ENCODE results near the gene HS6ST1.
"Not testable (repeated sequence)": the region's sequence is repeated elsewhere in the genome, so short reads cannot be mapped to it uniquely, and the experiment has no call there.

Gene HS6ST1

GRCh38 chr2:128259585-128259984 is 59.1 kb downstream of the HS6ST1 start:
- no peak for DNase-seq (ENCODE audit: extremely low read depth, low read depth)
- no peak for TF ChIP-seq CTCF (IDR thresholded peaks at IDR 0.05; ENCODE audit: low read depth, low read length)

GRCh38 chr2:128258218-128258617 is 60.5 kb downstream of the HS6ST1 start:
- no peak for DNase-seq (ENCODE audit: extremely low read depth, low read depth)
- TF ChIP-seq CTCF (IDR thresholded peaks at IDR 0.05; ENCODE audit: low read depth, low read length): no peak

- TF ChIP-seq CTCF (IDR thresholded peaks at IDR 0.05; ENCODE audit: low read depth, low read length): no peak
Measured at GRCh38 chr2:128252501-128252900, 66.2 kb downstream of the HS6ST1 start.

GRCh38 chr2:128252086-128252485 is 66.6 kb downstream of the HS6ST1 start:
- not testable (repeated sequence) for DNase-seq (ENCODE audit: extremely low read depth, low read depth)

More at GRCh38 chr2:128252501-128252900, 66.2 kb downstream of the HS6ST1 start:
- no peak for DNase-seq (ENCODE audit: extremely low read depth, low read depth)

- no peak for DNase-seq (ENCODE audit: extremely low read depth, low read depth)
- no peak for TF ChIP-seq CTCF (IDR thresholded peaks at IDR 0.05; ENCODE audit: low read depth, low read length)
Measured at GRCh38 chr2:128250229-128251025, 68.2 kb downstream of the HS6ST1 start.

GRCh38 chr2:128249555-128249954 is 69.1 kb downstream of the HS6ST1 start:
- no peak for TF ChIP-seq CTCF (IDR thresholded peaks at IDR 0.05; ENCODE audit: low read depth, low read length)
- DNase-seq (ENCODE audit: extremely low read depth, low read depth): no peak

GRCh38 chr2:128245813-128246212 is 72.9 kb downstream of the HS6ST1 start:
- no peak for DNase-seq (ENCODE audit: extremely low read depth, low read depth)
- no peak for TF ChIP-seq CTCF (IDR thresholded peaks at IDR 0.05; ENCODE audit: low read depth, low read length)

GRCh38 chr2:128241896-128242295 is 76.8 kb downstream of the HS6ST1 start:
- DNase-seq (ENCODE audit: extremely low read depth, low read depth): no peak
- no peak for TF ChIP-seq CTCF (IDR thresholded peaks at IDR 0.05; ENCODE audit: low read depth, low read length)
